ELR (cell line): Measurements from ENCODE around the gene GPX4.

Experiments
- DNase-seq: peaks from one replicate; pipeline ENCODE4 v3.0.0-alpha.2; 2015; ENCODE audit warnings: low read depth

Gene GPX4

GRCh38 chr19:1084024-1084868 lies 19.5 kb upstream of the GPX4 start:
- no peak for DNase-seq

GRCh38 chr19:1085053-1085658 lies 18.6 kb upstream of the GPX4 start:
- no peak for DNase-seq

- DNase-seq: no peak
Measured at GRCh38 chr19:1085676-1086442, 17.9 kb upstream of the GPX4 start.

GRCh38 chr19:1086613-1087012 lies 17.2 kb upstream of the GPX4 start:
- no peak for DNase-seq

- no peak for DNase-seq
Measured at GRCh38 chr19:1087813-1088415, 15.9 kb upstream of the GPX4 start.

GRCh38 chr19:1088416-1089010 lies 15.3 kb upstream of the GPX4 start:
- no peak for DNase-seq

- no peak for DNase-seq
Measured at GRCh38 chr19:1089126-1089771, 14.5 kb upstream of the GPX4 start.

- DNase-seq: no peak
Measured at GRCh38 chr19:1089891-1090290, 13.9 kb upstream of the GPX4 start.

- DNase-seq: no peak
Measured at GRCh38 chr19:1090731-1091543, 12.9 kb upstream of the GPX4 start.

GRCh38 chr19:1091544-1092175 lies 12.1 kb upstream of the GPX4 start:
- no peak for DNase-seq

- DNase-seq: no peak
Measured at GRCh38 chr19:1093330-1093729, 10.5 kb upstream of the GPX4 start.

GRCh38 chr19:1093811-1094553 lies 9.8 kb upstream of the GPX4 start:
- DNase-seq: no peak

GRCh38 chr19:1094655-1094977 lies 9.2 kb upstream of the GPX4 start:
- peak; percentile 31 for DNase-seq

- peak; percentile 99 for DNase-seq
Measured at GRCh38 chr19:1094978-1095701, 8.7 kb upstream of the GPX4 start, which contains the start of gene POLR2E. POLR2E (minus strand) TSS chr19:1095375; CDS start chr19:1095315, 60 bp downstream.

GRCh38 chr19:1097810-1098176 lies 6.0 kb upstream of the GPX4 start:
- no peak for DNase-seq

- peak; percentile 53 for DNase-seq
Measured at GRCh38 chr19:1098177-1099051, 5.4 kb upstream of the GPX4 start.

GRCh38 chr19:1101337-1101698 lies 2.5 kb upstream of the GPX4 start:
- no peak for DNase-seq
